Heart left ventricle (tissue), 16 donors: ENCODE measurements around the gene MPO. TPM values are rescaled to one million over a fixed set of nuclear protein-coding genes. Genes with fewer than 3 reads are reported as not detected.

ENCODE experiments used
- ATAC-seq, 4 donors: fragments of 200-7000 bp; cut with Tn5 transposase; one replicate each; pipeline ENCODE4 v1.9.1; 2020 to 2022; ENCODE audit warnings: moderate library complexity in 4 of 4, mild to moderate bottlenecking in 3 of 4, moderate number of reproducible peaks in 1 of 4
- DNase-seq, 5 donors: peaks; one replicate each; pipeline ENCODE4 v3.0.0-alpha.2; 2020
- H3K27ac ChIP-seq, 12 donors: fragments of 200-600 bp; sonication (generic) in 4 of 12; one replicate each; pipeline versions ENCODE4 v1.5.0 to v1.8.0; 2016 to 2022; ENCODE audit warnings: mild to moderate bottlenecking in 2 of 12
- H3K27me3 ChIP-seq, 9 donors: fragments of 200-600 bp; sonication (generic) in 2 of 9; one replicate each; pipeline versions ENCODE4 v1.5.1 to v1.8.0; 2016 to 2022; ENCODE audit warnings: mild to moderate bottlenecking in 3 of 9
- H3K36me3 ChIP-seq, 9 donors: fragments of 200-600 bp; sonication (generic) in 2 of 9; one replicate each; pipeline versions ENCODE4 v1.5.0 to v1.8.0; 2018 to 2022; ENCODE audit warnings: mild to moderate bottlenecking in 2 of 9
- H3K4me1 ChIP-seq, 12 donors: fragments of 200-600 bp; sonication (generic) in 4 of 12; one replicate each; pipeline versions ENCODE4 v1.5.0 to v1.8.0; 2016 to 2022; ENCODE audit warnings: mild to moderate bottlenecking in 3 of 12
- H3K4me3 ChIP-seq, 12 donors: fragments of 200-600 bp; sonication (generic) in 4 of 12; one replicate each; pipeline versions ENCODE4 v1.5.0 to v1.8.0; 2017 to 2022; ENCODE audit warnings: mild to moderate bottlenecking in 9 of 12, moderate library complexity in 4 of 12
- H3K9me3 ChIP-seq, 12 donors: fragments of 200-600 bp; sonication (generic) in 4 of 12; one replicate each; pipeline versions ENCODE4 v1.5.0 to v1.8.0; 2016 to 2022; ENCODE audit warnings: mild to moderate bottlenecking in 1 of 12
- CTCF ChIP-seq, 12 donors: fragments of 200-600 bp; sonication (generic) in 4 of 12; IDR thresholded peaks; one replicate each; pipeline versions ENCODE4 v1.5.0 to v1.8.0; 2018 to 2022; ENCODE audit warnings: antibody characterized with exemption in 12 of 12, mild to moderate bottlenecking in 5 of 12
- POLR2A ChIP-seq, 2 donors: fragments of 450-650 bp; IDR thresholded peaks; one replicate each; pipeline ENCODE4 v1.6.1; 2017; ENCODE audit warnings: antibody characterized with exemption in 2 of 2, mild to moderate bottlenecking in 2 of 2, moderate library complexity in 2 of 2
- WGBS, 4 donors: extraction: QIAGEN DNeasy Blood & Tissue Kit in 2 of 4; methylation state at CpG; one replicate each; pipeline versions ENCODE4 v1.1.5 to v1.1.7; 2013 to 2018; 5-methylcytosine and 5-hydroxymethylcytosine counted together
- intact Hi-C, 10 donors: fragments of 100-400 bp; cut with DNase I; formaldehyde crosslinking; loops; one replicate each; pipeline versions ENCODE4 v1.11.1 to v1.14.2; 2022
- long read RNA-seq, 3 donors: library from polyadenylated mRNA; unstranded; transcript quantifications; one replicate each; pipeline ENCODE4 v2.0.0, GENCODE V29; 2020 to 2021
- polyA plus RNA-seq, 2 donors: library from polyadenylated mRNA; stranded (reverse); fragments of 200-250 nt; gene quantifications; one replicate each; pipeline ENCODE4 v1.2.3, GENCODE V29; 2013
- total RNA-seq, 9 donors: library from RNA; depleted of rRNA in 2 of 9; stranded (reverse); fragments of >200 nt in 2 of 9; fragmentation: NEBNext Ultra II Directional in 3 of 9; extraction: Animal tissue kit (Norgen Biotek cat#: 25700) in 3 of 9; gene quantifications; one replicate each; pipeline versions ENCODE4 v1.1.0 to v1.2.4, GENCODE V29; 2016 to 2023
- donor health status: ischemic (EF 13 %, LVEDD 7.1; RV severe dilation, severe dysfunction).
- donor health status: healthy with polysubstance abuse.
- donor health status: DM: no; HTN: yes; CAD: no.
- donor health status: DM: no; HTN: no; CAD: no.
- donor health status: ischemic (EF 25% LVEDD 6.9; RV normal size, moderate dysfunction).
- donor health status: ischemic (EF 25% LVEDD 5.7; RV mildly dilated, moderate dysfunction).
- donor health status: healthy.
- donor health status: DM: yes; HTN: yes; CAD: no.
- donor health status: ischemic (EF 35%, LVEDD 5.7; RV mildly dilated, moderate dysfunction).
- donor health status: nonischemic (EF 11% LVEDD 7.7; RV severe dilation, severe dysfunction).
- donor health status: DM: yes; HTN: yes; CAD: no.
- donor health status: PGD.
- donor health status: ischemic (EF 29% LVEDD 5.4; RV normal size, mild dysfunction).
- donor health status: nonischemic (EF 23%, LVEDD 6.1; RV moderate dilation, normal function).

MPO gene, protein sequence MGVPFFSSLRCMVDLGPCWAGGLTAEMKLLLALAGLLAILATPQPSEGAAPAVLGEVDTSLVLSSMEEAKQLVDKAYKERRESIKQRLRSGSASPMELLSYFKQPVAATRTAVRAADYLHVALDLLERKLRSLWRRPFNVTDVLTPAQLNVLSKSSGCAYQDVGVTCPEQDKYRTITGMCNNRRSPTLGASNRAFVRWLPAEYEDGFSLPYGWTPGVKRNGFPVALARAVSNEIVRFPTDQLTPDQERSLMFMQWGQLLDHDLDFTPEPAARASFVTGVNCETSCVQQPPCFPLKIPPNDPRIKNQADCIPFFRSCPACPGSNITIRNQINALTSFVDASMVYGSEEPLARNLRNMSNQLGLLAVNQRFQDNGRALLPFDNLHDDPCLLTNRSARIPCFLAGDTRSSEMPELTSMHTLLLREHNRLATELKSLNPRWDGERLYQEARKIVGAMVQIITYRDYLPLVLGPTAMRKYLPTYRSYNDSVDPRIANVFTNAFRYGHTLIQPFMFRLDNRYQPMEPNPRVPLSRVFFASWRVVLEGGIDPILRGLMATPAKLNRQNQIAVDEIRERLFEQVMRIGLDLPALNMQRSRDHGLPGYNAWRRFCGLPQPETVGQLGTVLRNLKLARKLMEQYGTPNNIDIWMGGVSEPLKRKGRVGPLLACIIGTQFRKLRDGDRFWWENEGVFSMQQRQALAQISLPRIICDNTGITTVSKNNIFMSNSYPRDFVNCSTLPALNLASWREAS
- total RNA-seq (1 to 10 TPM in 1 of 9 donors, under 1 TPM in 5, not detected in 3; 0.12 to 2.8 (median 0.35) TPM), polyA plus RNA-seq (under 1 TPM in 1 of 2 donors, not detected in 1; 0.11 TPM)
- long read RNA-seq, donor 1 = 0 reads
- long read RNA-seq, donor 2 = 0 reads
- long read RNA-seq, donor 3 = 0 reads

DNA sequence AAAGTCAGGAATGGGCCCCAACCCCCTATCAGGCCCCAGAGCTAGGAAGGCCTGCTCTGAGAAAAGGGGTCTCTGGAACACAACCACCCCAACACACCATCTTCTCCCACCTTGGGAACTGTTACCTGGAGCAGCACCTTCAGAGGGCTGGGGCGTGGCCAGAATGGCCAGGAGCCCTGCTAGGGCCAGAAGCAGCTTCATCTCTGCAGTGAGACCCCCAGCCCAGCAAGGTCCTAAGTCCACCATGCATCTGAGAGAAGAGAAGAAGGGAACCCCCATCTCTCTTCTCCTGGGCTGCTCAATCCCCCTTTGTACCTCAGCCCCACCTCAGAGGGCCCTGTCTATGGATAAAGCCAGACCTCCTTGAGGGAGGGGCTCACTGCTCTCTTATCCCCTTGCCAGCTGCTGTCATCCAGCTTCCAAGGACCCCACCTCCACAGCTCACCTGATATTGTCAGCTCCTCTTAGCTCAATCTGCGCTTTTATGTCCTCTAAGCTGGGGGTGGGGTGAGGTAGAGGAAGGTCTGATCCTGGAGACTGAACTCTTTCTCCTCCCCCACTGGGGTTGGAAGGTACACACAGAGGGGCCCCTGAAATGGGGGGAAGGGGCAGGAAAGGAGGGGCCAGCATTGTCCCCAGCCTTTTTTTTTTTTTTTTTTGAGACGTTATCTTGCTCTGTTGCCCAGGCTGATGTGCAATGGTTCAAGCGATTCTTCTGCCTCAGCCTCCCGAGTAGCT lies at the start of gene MPO:
TSS of gene MPO (minus strand) at position 456 of the 738 bp plus-strand sequence. CDS start at position 279, 177 bp downstream.
- 85 to 91% (median 87%) methylated on average over 5 of the region's 5 CpGs for WGBS, 4 donors
- Histone ChIP-seq H3K36me3 (no peaks in the 10 kb centered on the region), H3K4me3 (peak within 1 kb of the TSS in 1 of 12 donors; percentile 52), H3K4me1 (peaks cover 0 to 15% (median 1%) of the 10 kb centered on the region in 12 donors), H3K27me3 (peaks cover 0 to 31% (median 6%) of the 10 kb centered on the region in 9 donors), H3K9me3 (no peaks in the 10 kb centered on the region), H3K27ac (no peak within 1 kb of the TSS)
- TF ChIP-seq CTCF (IDR thresholded peaks at IDR 0.05) (no peak), POLR2A (IDR thresholded peaks at IDR 0.05) (no peak)
- intact Hi-C loops = no loop called here
- DNase-seq = no peak
- no peak for ATAC-seq

DNA sequence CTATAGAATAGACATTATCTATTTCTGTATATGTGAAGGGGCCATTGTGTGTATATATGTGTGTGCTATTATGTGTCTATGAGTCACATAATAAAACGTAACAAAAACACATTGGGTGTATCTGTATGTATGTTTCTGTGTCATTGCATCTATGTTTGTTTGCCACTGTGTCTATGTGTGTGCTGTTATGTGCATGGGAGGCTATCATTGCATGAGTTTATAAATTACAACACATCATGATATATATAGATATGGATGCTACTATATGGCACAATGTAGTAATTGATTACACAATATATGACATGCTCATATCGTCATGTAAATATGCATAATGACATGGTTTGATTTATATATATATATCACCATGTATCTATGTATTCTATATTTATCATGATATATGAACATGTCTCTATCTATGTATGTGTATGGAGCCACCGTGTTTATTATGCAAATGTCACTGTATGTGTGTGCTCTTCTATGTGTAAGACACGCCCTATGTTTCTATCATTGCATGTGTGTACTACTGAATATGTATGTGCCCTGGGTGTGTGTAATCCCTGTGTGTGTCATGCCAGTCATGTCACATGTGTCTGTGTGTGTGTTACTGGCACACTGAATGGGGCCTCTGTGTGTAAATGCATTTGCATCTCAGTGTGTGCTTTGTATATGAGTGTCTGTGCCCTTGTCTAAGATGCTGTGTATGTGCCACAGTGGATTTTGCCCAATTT lies 49.2 kb upstream of the MPO start:
- Histone ChIP-seq H3K27ac (peak overlapping the region in 2 of 12 donors; percentile 82 to 100), H3K4me1 (peaks cover 0 to 38% (median 0%) of the 10 kb centered on the region in 12 donors), H3K4me3 (peak overlapping the region in 7 of 12 donors; percentile 37 to 79 (median 51)), H3K9me3 (no peaks in the 10 kb centered on the region), H3K27me3 (peaks cover 0 to 47% (median 7%) of the 10 kb centered on the region in 9 donors), H3K36me3 (peaks cover 0 to 15% (median 0%) of the 10 kb centered on the region in 9 donors)
- WGBS, 4 donors = 75 to 84% (median 79%) methylated on average over 4 of the region's 4 CpGs
- DNase-seq (no peak), ATAC-seq (no peak)
- intact Hi-C loops = loop anchor here in 3 of 10 donors (10.0 kb wide), 1 partner anchor 85 kb away; the partner anchor contains the start of gene RNF43 (in 3 of the 3)
- TF ChIP-seq CTCF (IDR thresholded peaks at IDR 0.05) (no peak), POLR2A (IDR thresholded peaks at IDR 0.05) (no peak)

- TF ChIP-seq CTCF (IDR thresholded peaks at IDR 0.05) (peak in 7 of 12 donors; percentile 6 to 35 (median 17)), POLR2A (IDR thresholded peaks at IDR 0.05) (no peak)
- H3K36me3 ChIP-seq = peaks cover 0 to 15% (median 0%) of the 10 kb centered on the region in 9 donors
- intact Hi-C loops = loop anchor here in 3 of 10 donors (10.0 kb wide), 1 partner anchor 86 kb away; the partner anchor contains the start of gene RNF43 (in 3 of the 3)
- ATAC-seq (peak in 3 of 4 donors; percentile 34 to 52 (median 39)), DNase-seq (peak in 3 of 5 donors; percentile 51 to 72 (median 51))
- 30 to 36% (median 34%) methylated on average over 15 to 16 of the region's 16 CpGs for WGBS, 4 donors
- peaks cover 0 to 38% (median 0%) of the 10 kb centered on the region in 12 donors for H3K4me1 ChIP-seq
- H3K4me3 ChIP-seq = peak overlapping the region in 2 of 12 donors; percentile 58 to 79
- H3K9me3 ChIP-seq = no peaks in the 10 kb centered on the region
- peak overlapping the region in 1 of 12 donors; percentile 100 for H3K27ac ChIP-seq
- peaks cover 0 to 55% (median 14%) of the 10 kb centered on the region in 9 donors for H3K27me3 ChIP-seq
Measured at GRCh38 chr17:58329035-58329809, 48.5 kb upstream of the MPO start.
